Measurements from ENCODE around the gene PTPRCAP. TPM values are rescaled to one million over a fixed set of nuclear protein-coding genes. Genes with fewer than 3 reads are reported as not detected.
"Not testable (repeated sequence)": the region's sequence is repeated elsewhere in the genome, so short reads cannot be mapped to it uniquely, and the experiment has no call there.

PTPRCAP gene
- total RNA-seq, 4 donors from 2014 or later = 17.3 to 56.9 (median 21.7) TPM

- H3K9me3 ChIP-seq = no peaks in the 10 kb centered on the region
- peak in 2 of 3 donors; percentile 45 to 47 for DNase-seq
- no peaks in the 10 kb centered on the region for H3K36me3 ChIP-seq
- H3K27me3 ChIP-seq = no peaks in the 10 kb centered on the region
- H3K27ac ChIP-seq = peak overlapping the region; percentile 8 to 91 (median 78)
- peaks cover 0 to 66% (median 50%) of the 10 kb centered on the region in 4 donors for H3K4me1 ChIP-seq
- no peak for TF ChIP-seq POLR2A (IDR thresholded peaks at IDR 0.05)
- no peak for TF ChIP-seq CTCF (IDR thresholded peaks at IDR 0.05)
- H3K4me3 ChIP-seq = peak overlapping the region in 1 of 4 donors; percentile 28
These were observed 31.0 kb downstream of the PTPRCAP start for GRCh38 chr11:67406420-67406968.

- Histone ChIP-seq H3K4me3 (peak overlapping the region in 3 of 4 donors; percentile 50 to 70 (median 63)), H3K36me3 (no peaks in the 10 kb centered on the region), H3K27me3 (no peaks in the 10 kb centered on the region), H3K27ac (peak overlapping the region; percentile 70 to 96 (median 92)), H3K9me3 (no peaks in the 10 kb centered on the region), H3K4me1 (peaks cover 0 to 60% (median 50%) of the 10 kb centered on the region in 4 donors)
- TF ChIP-seq CTCF (IDR thresholded peaks at IDR 0.05) (no peak), POLR2A (IDR thresholded peaks at IDR 0.05) (no peak)
- DNase-seq = no peak
These were observed 31.7 kb downstream of the PTPRCAP start for GRCh38 chr11:67405688-67406339.

GRCh38 chr11:67405196-67405567 lies 32.3 kb downstream of the PTPRCAP start:
- Histone ChIP-seq H3K27ac (peak overlapping the region; percentile 67 to 96 (median 92)), H3K4me3 (peak overlapping the region; percentile 48 to 70 (median 56)), H3K27me3 (no peaks in the 10 kb centered on the region)

GRCh38 chr11:67404515-67405195 lies 32.8 kb downstream of the PTPRCAP start:
- Histone ChIP-seq H3K36me3 (peaks cover 0 to 3% (median 0%) of the 10 kb centered on the region in 3 donors), H3K27me3 (no peaks in the 10 kb centered on the region), H3K4me1 (peaks cover 0 to 64% (median 52%) of the 10 kb centered on the region in 4 donors), H3K4me3 (peak overlapping the region; percentile 48 to 70 (median 56)), H3K27ac (peak overlapping the region; percentile 67 to 96 (median 92)), H3K9me3 (no peaks in the 10 kb centered on the region)
- peak in 2 of 3 donors; percentile 78 to 80 for DNase-seq
- TF ChIP-seq POLR2A (IDR thresholded peaks at IDR 0.05) = no peak
- TF ChIP-seq CTCF (IDR thresholded peaks at IDR 0.05) = no peak

More at GRCh38 chr11:67405196-67405567, 32.3 kb downstream of the PTPRCAP start:
- DNase-seq = peak in 2 of 3 donors; percentile 47 to 64
- Histone ChIP-seq H3K36me3 (no peaks in the 10 kb centered on the region), H3K9me3 (no peaks in the 10 kb centered on the region), H3K4me1 (peaks cover 0 to 60% (median 51%) of the 10 kb centered on the region in 4 donors)
- TF ChIP-seq POLR2A (IDR thresholded peaks at IDR 0.05) (no peak), CTCF (IDR thresholded peaks at IDR 0.05) (no peak)

- Histone ChIP-seq H3K27ac (peak overlapping the region; percentile 67 to 96 (median 92)), H3K4me1 (peaks cover 0 to 53% (median 46%) of the 10 kb centered on the region in 4 donors), H3K36me3 (peaks cover 0 to 18% (median 0%) of the 10 kb centered on the region in 3 donors), H3K4me3 (peak overlapping the region in 3 of 4 donors; percentile 50 to 70 (median 63))
- DNase-seq = peak in 1 of 3 donors; percentile 46
- H3K27me3 ChIP-seq, H3K9me3 ChIP-seq: not testable (repeated sequence)
These were observed 34.4 kb downstream of the PTPRCAP start for GRCh38 chr11:67403085-67403484.
